EH (cell line): Measurements from ENCODE around the gene OPRM1.
"Not testable (repeated sequence)": the region's sequence is repeated elsewhere in the genome, so short reads cannot be mapped to it uniquely, and the experiment has no call there.

ENCODE experiments used
- DNase-seq: peaks from one replicate; pipeline ENCODE4 v3.0.0-alpha.2; 2015; ENCODE audit warnings: low read depth

The OPRM1 gene

DNA sequence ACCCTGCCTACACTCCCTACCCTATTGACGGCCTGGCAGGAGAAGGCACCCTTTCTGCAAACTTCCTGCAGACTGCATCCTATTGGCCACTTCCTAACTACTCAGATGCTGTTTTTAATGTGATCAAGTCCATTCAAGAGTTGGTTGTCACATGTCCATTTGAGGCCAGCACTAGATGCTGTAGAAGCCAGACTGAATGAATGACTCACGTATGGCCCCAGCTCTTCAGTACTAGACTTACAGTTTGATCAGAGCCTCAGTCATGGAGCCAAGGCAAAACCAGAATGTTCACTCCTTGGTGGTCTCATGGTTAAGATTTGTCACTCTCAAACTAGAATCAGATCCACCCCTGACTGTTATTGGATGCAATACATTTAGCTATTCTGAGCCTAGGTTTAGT, 101.7 kb downstream of the OPRM1 start:
- DNase-seq: no peak

DNA sequence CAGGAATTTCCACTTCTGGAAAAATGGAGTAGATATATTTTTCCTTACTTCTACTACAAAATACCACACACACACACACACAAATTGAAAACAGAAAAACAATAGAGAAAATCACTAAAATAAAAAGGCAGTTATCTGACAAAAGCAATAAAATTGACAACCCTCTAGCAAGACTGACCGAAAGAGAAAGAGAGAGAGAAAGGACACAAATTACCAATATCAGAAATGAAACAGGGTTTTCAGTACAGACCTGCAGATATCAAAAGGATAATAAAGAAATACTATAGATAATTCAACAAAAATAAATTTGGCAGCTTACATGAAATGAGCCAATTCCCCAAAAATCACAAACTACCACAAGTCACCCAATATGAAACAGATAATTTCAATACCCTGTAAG, 104.7 kb downstream of the OPRM1 start:
- no peak for DNase-seq

DNA sequence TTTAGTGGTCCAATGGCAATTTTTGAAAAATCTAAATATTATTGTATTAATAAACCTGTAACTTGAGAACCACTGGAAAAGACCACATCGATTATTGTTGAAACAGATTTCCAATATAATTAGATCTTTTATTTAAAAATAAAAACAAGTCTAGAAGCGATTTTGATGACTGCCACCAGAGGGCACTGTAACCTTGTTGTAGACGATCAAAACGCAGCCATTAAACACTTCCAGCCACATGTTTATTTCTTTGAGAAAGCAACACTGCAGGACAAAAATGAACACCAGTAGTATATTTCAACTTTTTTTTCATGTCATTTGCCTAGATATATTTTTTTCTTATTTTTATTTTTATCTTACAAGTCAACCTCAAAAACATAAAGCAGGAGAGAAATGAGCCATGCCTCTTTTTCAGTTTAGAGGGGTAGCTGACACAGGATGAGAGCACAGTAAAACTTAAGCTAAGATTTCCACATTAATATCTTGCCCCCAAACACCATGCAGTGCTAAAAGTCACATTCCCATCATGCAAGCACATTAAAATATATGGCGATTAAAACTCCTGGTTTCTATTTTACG, 115.4 kb downstream of the OPRM1 start:
- DNase-seq: peak; percentile 67

DNA sequence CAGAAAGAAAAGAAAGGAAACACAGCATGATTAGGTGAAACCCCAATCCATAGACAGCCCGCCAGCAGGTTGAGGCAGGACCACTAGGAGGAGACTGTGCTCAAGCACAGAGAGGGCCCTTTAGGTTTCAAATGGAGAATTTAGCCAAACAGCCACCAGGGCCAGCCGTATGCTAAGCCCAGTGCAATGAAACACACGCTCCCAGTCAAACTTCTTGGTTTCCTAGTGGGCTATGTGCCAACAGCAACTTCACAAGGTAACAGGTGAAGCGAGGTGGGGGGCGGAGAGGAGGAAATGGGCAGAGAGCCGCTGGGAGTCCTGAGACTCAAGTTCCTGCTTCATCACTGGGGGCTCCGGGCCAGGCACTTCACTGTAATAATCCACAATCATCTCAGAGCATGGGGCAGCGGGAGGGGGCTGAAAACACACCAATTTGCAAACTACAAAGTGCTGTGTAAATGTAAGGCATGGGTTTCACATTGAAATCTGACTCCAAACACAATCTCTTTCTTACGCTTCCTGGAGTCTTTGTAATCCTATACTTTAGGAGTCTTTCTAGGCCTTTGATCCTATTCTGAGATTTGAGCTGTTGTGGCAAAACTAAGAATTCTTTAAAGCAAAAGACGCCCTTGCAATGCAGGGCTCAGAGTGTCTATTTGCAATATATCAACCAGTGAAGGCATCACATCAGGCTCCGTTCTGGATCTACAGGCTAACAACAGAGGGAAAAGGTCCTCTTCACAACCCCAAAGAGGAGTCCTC, 117.3 kb downstream of the OPRM1 start:
- DNase-seq: peak; percentile 50

DNA sequence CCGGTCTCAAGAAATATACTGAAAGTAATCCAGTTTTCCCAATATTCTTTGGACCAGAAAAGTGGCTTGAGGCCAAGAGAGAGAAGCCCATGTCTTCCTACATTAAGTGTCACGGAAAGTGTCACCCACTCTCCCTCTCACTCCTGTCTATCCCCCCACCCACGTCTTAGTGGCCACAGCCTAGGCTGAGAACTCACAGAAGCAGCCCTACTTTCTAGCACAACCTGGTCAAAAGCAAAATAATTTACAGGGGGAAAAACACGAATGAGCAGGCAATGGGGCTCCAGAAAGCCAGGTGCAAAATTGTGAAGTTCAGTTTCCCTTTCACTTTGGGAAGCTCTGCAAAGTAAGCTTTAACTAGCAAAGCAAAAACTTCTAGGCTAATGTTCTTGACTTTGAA, 118.0 kb downstream of the OPRM1 start:
- no peak for DNase-seq

DNA sequence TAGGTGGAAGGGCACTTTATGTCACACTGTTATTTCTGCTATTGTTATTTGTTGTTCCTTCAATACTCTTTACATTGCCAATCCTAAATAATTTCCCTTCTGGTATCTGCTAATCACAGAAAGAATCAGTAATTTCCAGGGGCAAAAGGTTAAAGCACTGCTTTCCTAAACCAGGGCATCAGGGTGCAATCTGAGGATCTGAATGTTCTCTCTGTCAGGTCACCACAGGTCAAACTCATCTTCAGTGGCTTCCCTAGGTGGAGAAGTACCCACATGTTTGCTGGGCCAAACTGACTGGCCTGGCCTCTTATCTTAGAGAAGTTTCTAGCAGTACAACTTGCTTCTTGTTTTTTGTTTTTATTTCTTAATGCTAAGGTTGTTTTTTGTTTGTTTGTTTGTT, 118.7 kb downstream of the OPRM1 start:
- no peak for DNase-seq

DNA sequence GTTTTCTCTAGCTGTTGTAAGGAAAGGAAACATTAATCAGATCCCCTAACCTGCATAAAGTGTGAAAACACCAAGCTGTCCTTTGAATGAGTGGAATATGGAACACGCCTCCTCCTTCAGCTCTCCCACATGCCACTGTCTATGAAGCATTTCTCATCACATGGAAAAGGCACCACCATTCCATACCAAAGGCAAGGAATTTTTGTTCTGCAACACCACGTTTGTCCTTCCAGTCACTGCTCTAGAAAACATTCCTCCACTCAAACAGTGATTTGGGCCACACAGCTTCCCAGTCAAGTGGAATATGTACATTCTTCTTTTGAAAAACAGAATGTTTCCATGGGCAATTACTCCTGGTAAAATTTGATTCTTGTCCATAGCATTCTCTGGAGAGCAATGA, 120.1 kb downstream of the OPRM1 start:
- peak; percentile 5 for DNase-seq

DNA sequence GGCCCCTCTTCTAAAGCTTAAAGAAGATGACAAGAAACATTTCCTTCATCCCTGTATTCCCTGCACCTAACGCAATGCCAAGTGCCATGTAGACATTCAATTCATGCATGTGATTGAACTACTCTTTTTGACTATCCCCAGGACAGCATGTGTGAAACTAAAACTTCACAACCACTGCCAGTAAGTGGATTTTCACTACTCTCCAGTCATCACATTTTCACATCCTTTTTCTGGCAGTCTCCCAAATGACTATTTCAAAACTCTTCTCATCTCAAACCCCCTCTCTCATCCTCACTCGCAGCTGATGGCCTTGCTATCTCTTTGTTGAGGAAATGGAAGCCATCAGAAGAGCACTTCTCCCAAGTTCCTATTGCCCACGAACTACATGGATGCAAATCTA, 122.6 kb downstream of the OPRM1 start:
- no peak for DNase-seq

DNA sequence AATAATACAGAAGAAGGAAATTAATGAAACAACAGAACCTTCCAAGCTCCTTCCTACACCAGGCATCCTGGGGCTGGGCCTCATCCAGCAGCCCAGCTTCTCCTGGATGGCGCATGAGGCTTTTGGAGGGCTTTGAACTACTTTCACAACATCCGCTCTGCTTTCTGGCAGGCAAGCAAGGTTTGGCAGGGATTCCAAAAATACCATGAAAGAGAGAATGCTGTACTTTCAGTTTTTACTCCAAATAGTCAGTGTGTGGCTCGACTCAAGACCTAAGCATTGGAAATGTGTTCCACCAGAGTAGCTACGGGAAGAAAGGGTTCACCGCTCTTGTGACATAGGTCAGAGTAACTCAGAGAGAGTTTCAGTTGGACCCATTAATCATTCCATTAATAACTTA, 125.4 kb downstream of the OPRM1 start:
- DNase-seq: peak; percentile 31

DNA sequence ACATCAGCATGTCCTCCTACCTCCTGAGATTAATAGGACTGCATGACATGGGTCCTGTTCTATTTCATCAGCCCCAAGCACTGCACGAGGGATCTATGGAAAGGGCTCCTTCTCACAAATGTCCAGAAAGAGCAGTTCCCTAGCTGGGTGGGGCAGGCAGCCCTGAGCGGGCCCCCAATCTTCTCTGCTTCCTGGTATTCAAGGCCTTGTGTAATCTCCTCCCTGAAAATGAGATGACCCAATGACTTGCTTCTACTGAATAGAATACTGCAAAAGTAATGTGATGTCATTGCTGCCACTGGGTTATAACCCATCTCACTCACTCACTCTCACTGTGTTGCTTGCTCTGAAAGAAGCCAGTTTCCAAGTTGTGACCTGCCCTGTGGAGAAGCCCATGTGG, 126.4 kb downstream of the OPRM1 start:
- no peak for DNase-seq

DNA sequence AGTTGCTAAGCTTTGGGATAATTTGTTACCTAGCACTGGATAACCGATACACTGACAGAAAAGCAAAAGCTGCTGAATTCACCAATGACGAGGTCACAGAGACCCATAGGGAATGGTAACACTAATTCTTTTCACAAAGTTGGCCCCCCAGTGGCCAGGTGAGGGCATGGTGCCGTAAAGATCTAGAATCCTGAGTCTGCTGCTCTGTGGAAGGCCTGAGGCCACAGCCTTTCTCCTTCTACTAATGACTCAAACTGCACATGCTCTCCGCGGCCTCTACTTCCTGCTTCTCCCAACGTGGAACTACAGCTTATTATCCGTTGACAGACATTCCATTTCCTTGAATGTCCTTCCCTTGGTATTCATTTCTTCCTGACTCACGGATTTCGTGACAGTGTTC, 127.1 kb downstream of the OPRM1 start:
- no peak for DNase-seq

DNA sequence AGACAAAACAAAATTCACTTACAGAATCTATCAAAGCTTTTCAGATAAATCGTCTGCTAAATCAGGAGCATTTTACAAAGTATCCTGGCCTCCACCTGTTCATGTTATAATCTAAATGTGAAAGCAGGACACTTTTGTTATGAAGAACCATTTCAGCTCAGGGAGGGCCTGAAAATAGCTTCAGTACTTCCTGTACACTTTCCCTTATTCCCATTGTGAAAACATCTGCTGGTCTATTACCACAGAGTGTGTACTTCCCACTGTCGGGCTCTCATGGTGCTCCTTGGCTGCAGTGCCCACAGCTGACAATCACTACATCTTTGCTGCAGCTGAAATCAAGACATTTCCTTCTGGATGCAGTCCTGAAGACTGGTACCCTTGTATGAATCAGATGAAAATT, 128.1 kb downstream of the OPRM1 start:
- no peak for DNase-seq

DNA sequence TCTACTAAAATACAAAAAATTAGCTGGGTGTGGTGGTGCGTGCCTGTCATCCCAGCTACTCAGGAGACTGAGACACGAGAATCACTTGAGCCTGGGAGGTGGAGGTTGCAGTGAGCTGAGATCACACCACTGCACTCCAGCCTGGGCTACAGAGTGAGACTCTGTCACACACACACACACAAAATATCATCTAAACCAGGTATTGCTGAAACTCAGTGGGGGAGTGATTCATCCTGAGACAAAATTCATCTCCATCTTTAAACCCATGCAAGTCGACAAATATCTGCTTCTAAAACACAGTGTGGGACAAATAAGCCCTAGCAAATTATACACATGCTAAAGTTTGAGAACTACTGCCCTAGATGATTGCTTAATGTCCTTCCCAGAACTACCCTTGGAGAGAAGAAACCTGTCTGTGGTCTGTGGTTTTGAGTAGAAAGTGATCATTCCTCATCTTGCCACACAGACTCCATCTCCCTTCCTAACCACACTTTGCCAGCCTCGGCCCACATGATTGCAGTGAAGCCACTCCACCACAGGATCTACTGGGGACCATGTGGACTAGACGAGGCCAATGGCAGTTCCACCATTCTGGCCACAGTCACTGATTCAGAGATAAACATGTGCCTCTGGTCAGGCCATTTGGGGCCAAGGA, 130.3 kb downstream of the OPRM1 start:
- no peak for DNase-seq

DNA sequence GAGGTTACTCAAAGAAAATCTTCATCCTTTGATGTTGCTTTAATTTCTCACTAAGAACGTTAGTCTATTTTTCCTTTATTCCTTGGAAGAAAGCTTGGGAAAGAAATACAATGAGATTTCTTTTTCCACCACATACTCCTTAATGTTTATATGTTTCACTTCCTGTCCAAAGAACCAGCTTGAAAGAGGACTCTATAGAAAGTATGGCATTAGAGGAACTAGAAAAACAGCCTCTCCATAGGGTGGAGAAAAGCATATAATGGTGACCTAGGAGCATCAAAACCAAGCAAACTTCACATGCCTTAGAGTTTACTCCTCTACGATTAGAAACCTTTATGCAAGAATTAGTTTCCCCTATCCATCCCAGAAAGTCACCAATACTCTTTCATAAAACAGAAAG, 131.1 kb downstream of the OPRM1 start:
- DNase-seq: no peak

DNA sequence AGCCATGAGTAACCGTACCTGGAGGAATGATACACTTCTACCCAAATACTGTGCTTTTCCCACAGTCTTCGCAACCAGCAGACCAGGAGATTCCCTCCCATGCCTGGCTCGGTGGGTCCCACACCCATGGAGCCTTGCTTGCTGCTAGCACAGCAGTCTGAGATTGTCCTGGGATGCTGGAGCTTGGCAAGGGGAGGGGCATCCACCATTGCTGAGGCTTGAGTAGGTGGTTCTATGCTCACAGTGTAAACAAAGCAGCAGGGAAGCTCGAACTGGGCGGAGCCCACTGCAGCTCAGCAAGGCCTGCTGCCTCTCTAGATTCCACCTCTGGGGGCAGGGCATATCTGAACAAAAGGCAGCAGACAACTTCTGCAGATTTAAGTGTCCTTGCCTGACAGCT, 133.4 kb downstream of the OPRM1 start:
- DNase-seq: not testable (repeated sequence)

DNA sequence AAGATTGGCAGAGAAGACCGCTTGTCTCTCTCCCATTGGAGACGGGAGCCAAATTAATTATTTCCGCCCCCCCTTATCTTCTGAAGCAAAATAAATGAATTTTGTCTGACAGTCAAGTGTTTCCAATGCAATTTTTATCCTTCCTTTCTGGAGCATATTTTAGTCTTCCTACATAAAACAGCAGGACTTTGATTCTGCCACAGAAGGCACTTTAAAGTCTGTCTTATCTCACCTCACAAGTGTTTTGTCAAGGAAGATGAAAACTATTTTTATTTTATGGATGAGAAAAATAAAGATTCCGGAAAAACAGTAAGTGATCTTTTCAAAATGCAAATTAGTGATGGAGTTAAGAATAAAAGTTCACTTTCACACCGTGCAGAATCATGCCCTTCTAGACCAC, 140.4 kb downstream of the OPRM1 start:
- DNase-seq: no peak

DNA sequence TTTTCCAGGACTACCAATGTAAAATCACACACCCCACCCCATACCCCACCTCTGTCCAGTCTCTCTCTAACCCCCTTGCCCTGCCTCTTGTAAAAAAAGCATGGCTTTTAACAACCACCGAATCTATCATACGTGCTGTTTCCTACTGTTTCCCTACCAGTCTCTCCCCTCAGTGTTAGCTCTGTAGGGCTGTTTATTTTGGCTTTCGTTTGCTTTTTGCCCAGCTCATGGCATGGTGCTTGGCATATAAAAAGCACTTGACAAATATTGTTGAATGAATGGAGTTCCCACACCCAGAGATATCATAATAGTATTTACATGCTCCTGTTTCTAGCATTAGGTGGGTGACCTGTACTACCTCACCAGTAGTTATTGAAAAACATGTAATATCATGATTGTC, 148.2 kb downstream of the OPRM1 start:
- no peak for DNase-seq

DNA sequence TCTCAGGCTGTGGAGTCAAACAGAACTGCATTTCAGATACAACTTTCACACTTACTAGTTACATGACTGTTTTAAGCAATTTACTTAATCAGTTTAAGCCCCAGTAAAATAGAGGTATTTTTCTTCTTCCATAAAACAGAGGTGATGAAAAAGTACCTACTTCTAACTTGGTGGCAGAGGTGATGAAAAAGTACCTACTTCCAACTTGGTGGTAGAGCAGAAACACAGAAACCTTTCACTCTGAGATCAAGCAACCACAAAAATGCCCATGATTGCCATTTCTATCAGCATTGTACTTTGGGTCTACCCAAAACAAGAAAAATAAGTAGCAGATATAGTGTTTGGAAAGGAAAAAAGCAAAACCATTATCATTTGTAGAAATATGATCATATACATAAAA, 148.7 kb downstream of the OPRM1 start:
- no peak for DNase-seq

DNA sequence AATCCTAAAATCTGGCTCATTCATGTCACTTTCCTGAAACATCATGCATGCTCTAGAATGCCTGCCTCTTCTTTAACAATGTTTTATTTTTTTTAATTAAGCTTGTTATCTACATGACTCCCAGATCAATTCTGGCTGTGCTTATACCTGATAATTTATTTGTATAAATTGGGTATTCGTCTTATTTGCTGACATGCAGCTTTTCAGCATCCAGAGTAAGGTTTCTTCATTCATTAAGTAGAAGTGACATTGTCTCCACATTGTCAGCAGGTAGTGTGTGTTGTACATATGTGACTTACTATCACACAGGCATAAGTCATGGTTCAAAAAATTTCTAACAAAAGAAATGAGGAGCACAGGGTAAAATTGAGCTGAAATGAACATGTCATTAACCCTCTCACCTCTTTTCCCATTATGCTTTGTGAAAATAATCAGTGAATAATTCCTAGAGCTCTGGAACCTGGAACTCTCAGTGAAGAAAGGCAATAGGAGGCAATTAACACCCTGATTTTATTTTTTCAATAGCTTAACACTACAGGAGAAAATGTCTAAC, 157.4 kb downstream of the OPRM1 start:
- no peak for DNase-seq

DNA sequence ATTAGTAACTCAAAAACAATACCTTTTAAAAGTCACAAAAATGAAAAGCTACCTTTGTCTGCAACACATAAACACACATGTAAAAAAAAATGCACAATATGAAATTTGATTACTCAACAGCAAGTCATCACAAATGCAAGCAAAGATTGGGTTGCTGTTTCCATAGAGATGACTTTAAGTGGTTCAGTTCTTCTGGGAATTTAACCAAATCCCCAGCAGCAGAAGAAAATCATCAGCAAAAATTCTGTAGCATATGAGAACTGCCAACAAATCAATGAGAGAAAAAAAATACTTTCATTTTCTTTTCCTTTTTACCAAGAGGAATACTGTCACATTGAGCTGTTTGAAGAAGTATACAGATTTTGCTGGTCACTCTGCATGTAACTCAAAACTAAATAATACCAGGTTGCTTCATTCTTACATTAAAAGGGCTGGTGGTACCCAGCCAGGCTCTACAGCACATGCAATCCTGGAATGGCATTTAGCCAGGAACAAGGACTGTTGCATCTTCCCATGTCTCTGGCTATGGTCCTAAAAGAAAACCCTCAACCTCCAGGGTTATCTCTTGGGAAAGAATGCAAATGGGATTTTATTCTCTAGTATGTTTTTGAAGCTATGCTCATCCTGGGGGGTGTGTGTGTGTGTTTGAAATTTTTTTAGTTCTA, 158.3 kb downstream of the OPRM1 start:
- DNase-seq: peak; percentile 13

DNA sequence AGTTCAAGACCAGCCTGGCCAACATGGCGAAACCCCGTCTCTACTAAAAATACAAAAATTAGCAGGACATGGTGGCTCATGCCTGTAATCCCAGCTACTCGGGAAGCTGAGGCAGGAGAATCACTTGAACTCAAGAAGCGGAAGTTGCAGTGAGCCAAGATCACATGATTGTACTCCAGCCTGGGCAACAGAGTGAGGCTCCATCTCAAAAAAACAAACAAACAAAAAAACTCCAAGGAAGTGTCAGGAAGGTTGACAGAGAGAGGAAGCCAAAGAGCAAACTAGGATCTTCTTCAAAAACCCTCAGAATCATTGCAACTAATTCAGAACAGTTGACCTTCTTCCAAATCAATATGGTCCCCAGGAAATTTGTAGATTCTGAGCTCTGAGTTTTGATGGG, 162.6 kb downstream of the OPRM1 start:
- not testable (repeated sequence) for DNase-seq

DNA sequence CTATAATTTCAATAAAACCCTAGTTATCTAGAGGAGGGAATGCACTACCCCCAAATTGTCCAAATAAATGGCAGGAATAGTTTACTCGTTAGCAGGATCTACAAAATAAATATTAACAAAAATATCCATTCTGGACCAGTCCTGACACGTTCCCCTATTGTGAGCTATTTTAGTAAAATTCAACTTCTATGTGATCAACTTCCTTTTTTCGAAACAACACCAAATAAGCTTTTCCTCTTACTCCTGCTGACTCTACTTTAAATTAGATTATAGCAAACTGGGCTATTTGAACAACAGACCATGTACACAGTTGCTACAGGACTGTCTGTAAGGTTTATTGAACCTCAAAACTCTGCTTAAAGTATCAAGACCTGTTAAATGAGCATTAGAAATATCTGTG, 163.3 kb downstream of the OPRM1 start:
- no peak for DNase-seq

DNA sequence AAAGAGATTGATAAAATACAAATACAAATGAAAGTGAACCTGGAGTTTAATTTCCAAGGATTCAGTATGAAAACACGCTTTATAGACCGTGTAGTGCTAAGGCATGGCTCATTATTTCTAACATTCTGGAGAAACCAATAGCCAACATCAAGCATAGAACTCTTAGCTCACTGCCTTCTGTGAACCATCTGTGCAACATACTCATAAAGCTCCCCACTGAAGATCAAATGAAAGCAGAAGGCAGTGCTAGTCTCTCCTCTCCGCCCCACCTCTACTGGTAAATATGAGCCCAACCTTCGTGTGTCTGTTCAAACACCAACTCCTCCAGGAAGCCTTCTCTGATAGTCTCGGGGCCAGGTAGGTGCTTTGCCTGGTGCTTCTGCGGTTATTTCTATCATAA, 163.9 kb downstream of the OPRM1 start:
- no peak for DNase-seq
